Heart left ventricle (tissue), 13 donors: ENCODE measurements around the gene SLC1A7.

Experiments
- POLR2A ChIP-seq, 2 donors: fragments of 450-650 bp; IDR thresholded peaks; one replicate each; pipeline ENCODE4 v1.6.1; 2017; ENCODE audit warnings: antibody characterized with exemption in 2 of 2, mild to moderate bottlenecking in 2 of 2, moderate library complexity in 2 of 2
- TF ChIP-seq, protein P1 (sequence below), 12 donors: fragments of 200-600 bp; sonication (generic) in 4 of 12; IDR thresholded peaks; one replicate each; pipeline versions ENCODE4 v1.5.0 to v1.8.0; 2018 to 2022; ENCODE audit warnings: antibody characterized with exemption in 12 of 12, mild to moderate bottlenecking in 5 of 12
- donor health status: ischemic (EF 13 %, LVEDD 7.1; RV severe dilation, severe dysfunction).
- donor health status: DM: no; HTN: yes; CAD: no.
- donor health status: DM: no; HTN: no; CAD: no.
- donor health status: ischemic (EF 25% LVEDD 6.9; RV normal size, moderate dysfunction).
- donor health status: ischemic (EF 25% LVEDD 5.7; RV mildly dilated, moderate dysfunction).
- donor health status: ischemic (EF 35%, LVEDD 5.7; RV mildly dilated, moderate dysfunction).
- donor health status: nonischemic (EF 11% LVEDD 7.7; RV severe dilation, severe dysfunction).
- donor health status: DM: yes; HTN: yes; CAD: no.
- donor health status: PGD.
- donor health status: ischemic (EF 29% LVEDD 5.4; RV normal size, mild dysfunction).
- donor health status: nonischemic (EF 23%, LVEDD 6.1; RV moderate dilation, normal function).

DNA sequence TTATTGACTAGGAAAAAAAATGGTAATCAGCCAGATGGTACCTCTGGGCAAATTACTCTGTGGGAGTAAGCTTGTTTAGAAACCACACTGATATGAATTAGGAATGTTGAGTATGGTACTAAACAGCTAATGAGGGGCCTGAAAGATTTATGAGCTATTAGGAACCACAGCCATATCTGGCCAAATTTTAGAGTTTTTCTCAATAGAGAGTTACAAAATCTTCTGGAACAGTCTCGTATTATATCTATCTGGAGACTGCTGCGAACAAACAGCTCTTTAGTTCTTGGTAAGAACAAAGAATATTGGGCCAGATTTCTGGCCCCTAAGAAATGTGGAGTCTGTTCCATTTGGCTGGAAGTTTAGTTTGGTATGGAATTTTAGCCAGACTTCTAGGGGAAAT lies 85.3 kb downstream of the SLC1A7 start:
- TF ChIP-seq, protein P1, sequence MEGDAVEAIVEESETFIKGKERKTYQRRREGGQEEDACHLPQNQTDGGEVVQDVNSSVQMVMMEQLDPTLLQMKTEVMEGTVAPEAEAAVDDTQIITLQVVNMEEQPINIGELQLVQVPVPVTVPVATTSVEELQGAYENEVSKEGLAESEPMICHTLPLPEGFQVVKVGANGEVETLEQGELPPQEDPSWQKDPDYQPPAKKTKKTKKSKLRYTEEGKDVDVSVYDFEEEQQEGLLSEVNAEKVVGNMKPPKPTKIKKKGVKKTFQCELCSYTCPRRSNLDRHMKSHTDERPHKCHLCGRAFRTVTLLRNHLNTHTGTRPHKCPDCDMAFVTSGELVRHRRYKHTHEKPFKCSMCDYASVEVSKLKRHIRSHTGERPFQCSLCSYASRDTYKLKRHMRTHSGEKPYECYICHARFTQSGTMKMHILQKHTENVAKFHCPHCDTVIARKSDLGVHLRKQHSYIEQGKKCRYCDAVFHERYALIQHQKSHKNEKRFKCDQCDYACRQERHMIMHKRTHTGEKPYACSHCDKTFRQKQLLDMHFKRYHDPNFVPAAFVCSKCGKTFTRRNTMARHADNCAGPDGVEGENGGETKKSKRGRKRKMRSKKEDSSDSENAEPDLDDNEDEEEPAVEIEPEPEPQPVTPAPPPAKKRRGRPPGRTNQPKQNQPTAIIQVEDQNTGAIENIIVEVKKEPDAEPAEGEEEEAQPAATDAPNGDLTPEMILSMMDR (IDR thresholded peaks at IDR 0.05), result no peak
- TF ChIP-seq POLR2A (IDR thresholded peaks at IDR 0.05), result no peak
